GM12878 (cell line): ENCODE data around the gene CCDC80. TPM values are rescaled to one million over a fixed set of nuclear protein-coding genes. Genes with fewer than 3 reads are reported as not detected.

Experiments
- ATAC-seq: fragments of 200-7000 bp; cut with Tn5 transposase; 3 replicates; pipeline ENCODE4 v1.9.1; 2020; ENCODE audit warnings: mild to moderate bottlenecking, moderate library complexity
- BruUV-seq: library from RNA; stranded (reverse); fragments of 400-500 nt; replicated peaks from 2 replicates; lab custom pipeline; 2021; lab: Mats Ljungman, UMichigan
- CTCF ChIA-PET: fragments of 300-600 bp; sonication (Branson Sonifier 250); formaldehyde crosslinking; extraction: SDS; loops from one replicate; lab custom pipeline; 2021; ENCODE audit warnings: inconsistent platforms; lab: Yijun Ruan, JAX
- POLR2A ChIA-PET: fragments of 350-600 bp; formaldehyde crosslinking; extraction: SDS; loops from one replicate; lab custom pipeline; 2021; ENCODE audit warnings: inconsistent platforms; lab: Charles Lee
- RAD21 ChIA-PET: fragments of 300-600 bp; sonication (Branson Sonifier 250); formaldehyde crosslinking; loops from one replicate; lab custom pipeline; 2023; ENCODE audit warnings: antibody characterized with exemption; ENCODE audit not compliant: unreplicated experiment; lab: Charles Lee
- SMC1A ChIA-PET: fragments of 300-600 bp; sonication (Branson Sonifier 250); formaldehyde crosslinking; loops from one replicate; lab custom pipeline; 2023; ENCODE audit not compliant: unreplicated experiment, uncharacterized antibody; lab: Charles Lee
- DNase-seq: peaks from one replicate; pipeline ENCODE4 v3.0.0-alpha.2; 2011; ENCODE audit warnings: low read depth, low spot score
- FAIRE-seq: peaks from 3 replicates; lab custom pipeline; 2011; peaks lifted over from hg19 to GRCh38; lab: Jason Lieb, UNC
- H2AFZ ChIP-seq: 2 replicates; pipeline ENCODE4 v1.6.0; 2011; ENCODE audit warnings: low read depth, low read length, control low read depth; ENCODE audit not compliant: control insufficient read depth
- H3K27ac ChIP-seq: 2 replicates; pipeline ENCODE4 v1.5.1; 2011; ENCODE audit warnings: control low read depth; ENCODE audit not compliant: control insufficient read depth, insufficient read depth
- H3K27me3 ChIP-seq, 2 experiments: replicated peaks in 1 of 2; 2 replicates each; pipeline versions ENCODE4 v1.6.0 to v1.6.1; 2011; ENCODE audit warnings: low read length in 1 of 2; ENCODE audit not compliant: control insufficient read depth in 2 of 2, insufficient read depth in 2 of 2
- H3K36me3 ChIP-seq, 2 experiments: 2 replicates each; pipeline ENCODE4 v1.5.1; 2011; ENCODE audit warnings: low read length in 1 of 2; ENCODE audit not compliant: control insufficient read depth in 2 of 2, insufficient read depth in 2 of 2
- H3K4me1 ChIP-seq: 2 replicates; pipeline ENCODE4 v1.6.1; 2011; ENCODE audit warnings: mild to moderate bottlenecking, low read length, moderate library complexity, mixed read lengths; ENCODE audit not compliant: control insufficient read depth, insufficient read depth
- H3K4me2 ChIP-seq: 2 replicates; pipeline ENCODE4 v1.6.0; 2011; ENCODE audit warnings: control low read depth; ENCODE audit not compliant: control insufficient read depth, insufficient read depth
- H3K4me3 ChIP-seq: fragments of 200-600 bp; sonication (generic); 2 replicates; pipeline ENCODE4 v1.5.1; 2016
- H3K79me2 ChIP-seq: 2 replicates; pipeline ENCODE4 v1.6.0; 2011; ENCODE audit warnings: low read length; ENCODE audit not compliant: control insufficient read depth, insufficient read depth
- H3K9ac ChIP-seq: 2 replicates; pipeline ENCODE4 v1.8.0; 2011; ENCODE audit warnings: low read length, control low read depth, mixed read lengths; ENCODE audit not compliant: control insufficient read depth, insufficient read depth
- H3K9me3 ChIP-seq: replicated peaks from 3 replicates; pipeline ENCODE4 v1.5.1; 2011; ENCODE audit warnings: mild to moderate bottlenecking, low read length; ENCODE audit not compliant: control insufficient read depth, insufficient read depth
- H4K20me1 ChIP-seq: 2 replicates; pipeline ENCODE4 v1.6.0; 2011; ENCODE audit not compliant: control insufficient read depth, insufficient read depth
- EGR1 ChIP-seq, 2 experiments: IDR thresholded peaks; 1 replicate in 1 of 2; 2 replicates in 1 of 2; pipeline ENCODE4 v1.6.1; 2011 to 2012; ENCODE audit warnings: low read depth in 2 of 2, low read length in 2 of 2, borderline replicate concordance in 1 of 2, mild to moderate bottlenecking in 1 of 2, moderate library complexity in 1 of 2
- JUNB ChIP-seq: IDR thresholded peaks from 2 replicates; pipeline ENCODE4 v1.6.1; 2016; ENCODE audit warnings: antibody characterized with exemption, mild to moderate bottlenecking
- POLR2AphosphoS5 ChIP-seq: IDR thresholded peaks from 2 replicates; pipeline ENCODE4 v1.6.1; 2011; ENCODE audit warnings: mild to moderate bottlenecking, low read length, inconsistent platforms
- SMAD1 ChIP-seq: fragments of 450-650 bp; IDR thresholded peaks from 2 replicates; pipeline ENCODE4 v1.6.1; 2018; ENCODE audit warnings: mild to moderate bottlenecking, low read depth; ENCODE audit not compliant: partially characterized antibody
- ZNF217 ChIP-seq: fragments of 450-650 bp; IDR thresholded peaks from 2 replicates; pipeline ENCODE4 v1.6.1; 2017; ENCODE audit warnings: antibody characterized with exemption, mild to moderate bottlenecking
- ZSCAN29 ChIP-seq: fragments of 450-650 bp; IDR thresholded peaks from 2 replicates; pipeline ENCODE4 v1.6.1; 2017; ENCODE audit warnings: mild to moderate bottlenecking, moderate library complexity
- WGBS: methylation state at CpG from one replicate; pipeline ENCODE4 v1.1.6; 2016; ENCODE audit warnings: low lambda C conversion rate; ENCODE audit not compliant: insufficient replicate concordance, insufficient coverage; ENCODE audit errors: missing lambda C conversion rate; 5-methylcytosine and 5-hydroxymethylcytosine counted together
- in situ Hi-C: fragments of 300-500 bp; cut with MboI; formaldehyde crosslinking; loops from 9 replicates; pipeline ENCODE4 v1.14.3; 2018; ENCODE audit warnings: mixed read lengths
- intact Hi-C: fragments of 100-400 bp; cut with micrococcal nuclease; formaldehyde crosslinking; loops from one replicate; pipeline ENCODE4 v1.14.2; 2022; ENCODE audit not compliant: unreplicated experiment
- polyA plus RNA-seq, 11 experiments: library from polyadenylated mRNA; depleted of rRNA in 4 of 11; unstranded in 6 of 11; stranded (reverse) in 5 of 11; fragments of >200 nt; fragmentation: Nextera tagmentation in 4 of 11; fragmentation: Illumina TruSeq in 1 of 11; extraction: Ambion mirVana in 4 of 11; extraction: Trizol in 1 of 11; gene quantifications; 1 replicate in 1 of 11; 2 replicates in 10 of 11; pipeline versions ENCODE4 v1.2.1 to v1.2.3, GENCODE V29; 2011 to 2016; ENCODE audit warnings: inconsistent platforms in 2 of 11, missing spikeins in 2 of 11, low read depth in 1 of 11
- total RNA-seq, 4 experiments: library from RNA; depleted of rRNA in 3 of 4; stranded (reverse); fragments of >200 nt in 3 of 4; fragmentation: Illumina TruSeq in 1 of 4; extraction: Trizol in 1 of 4; gene quantifications; 2 replicates each; pipeline versions ENCODE4 v1.2.1 to v1.2.3, GENCODE V29; 2013 to 2021
- TF ChIP-seq, protein P1 (sequence below): fragments of 450-650 bp; IDR thresholded peaks from 2 replicates; pipeline ENCODE4 v1.6.1; 2017; ENCODE audit warnings: mild to moderate bottlenecking
- TF ChIP-seq, protein P2 (sequence below): fragments of 450-650 bp; IDR thresholded peaks from 2 replicates; pipeline ENCODE4 v1.6.1; 2017; ENCODE audit warnings: low read depth, mild to moderate bottlenecking, moderate library complexity
- TF ChIP-seq, protein P3 (sequence below): fragments of 150-350 bp; IDR thresholded peaks from 2 replicates; pipeline ENCODE4 v1.6.1; 2014; ENCODE audit warnings: mild to moderate bottlenecking, low read depth, low read length

The CCDC80 gene
- total and polyA plus RNA-seq, 10 of the 15 experiments (the other 5 are each of a cell fraction or from before 2014, with no cell fraction given), result 0.01 to 0.59 (median 0.21) TPM; not detected in 5

GRCh38 chr3:112572701-112573100 is 68.2 kb downstream of the CCDC80 start (continued):
- no peak for TF ChIP-seq POLR2AphosphoS5
- TF ChIP-seq, all 136 proteins: peak for 0

DNA sequence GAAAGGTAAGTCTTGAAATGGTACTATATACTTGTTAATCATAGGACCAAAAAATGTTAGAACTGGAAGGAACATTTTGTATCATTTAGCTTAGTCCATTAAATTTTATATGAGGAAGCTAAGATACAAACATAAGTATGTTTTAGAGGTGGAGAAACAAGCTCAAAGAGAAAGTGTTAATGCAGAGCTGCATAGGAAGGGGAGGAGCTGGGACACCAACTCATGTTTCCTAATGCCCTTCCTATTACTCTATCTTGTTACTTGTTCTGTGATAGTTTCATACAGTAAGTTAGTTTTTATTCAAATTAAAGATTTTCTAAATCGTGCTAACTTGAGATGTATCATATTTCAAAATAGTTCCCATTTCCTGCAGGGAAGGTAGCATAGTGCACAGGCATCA is 71.7 kb downstream of the CCDC80 start:
- TF ChIP-seq JUNB, result no peak
- TF ChIP-seq SMAD1, result no peak
- TF ChIP-seq, protein P1, sequence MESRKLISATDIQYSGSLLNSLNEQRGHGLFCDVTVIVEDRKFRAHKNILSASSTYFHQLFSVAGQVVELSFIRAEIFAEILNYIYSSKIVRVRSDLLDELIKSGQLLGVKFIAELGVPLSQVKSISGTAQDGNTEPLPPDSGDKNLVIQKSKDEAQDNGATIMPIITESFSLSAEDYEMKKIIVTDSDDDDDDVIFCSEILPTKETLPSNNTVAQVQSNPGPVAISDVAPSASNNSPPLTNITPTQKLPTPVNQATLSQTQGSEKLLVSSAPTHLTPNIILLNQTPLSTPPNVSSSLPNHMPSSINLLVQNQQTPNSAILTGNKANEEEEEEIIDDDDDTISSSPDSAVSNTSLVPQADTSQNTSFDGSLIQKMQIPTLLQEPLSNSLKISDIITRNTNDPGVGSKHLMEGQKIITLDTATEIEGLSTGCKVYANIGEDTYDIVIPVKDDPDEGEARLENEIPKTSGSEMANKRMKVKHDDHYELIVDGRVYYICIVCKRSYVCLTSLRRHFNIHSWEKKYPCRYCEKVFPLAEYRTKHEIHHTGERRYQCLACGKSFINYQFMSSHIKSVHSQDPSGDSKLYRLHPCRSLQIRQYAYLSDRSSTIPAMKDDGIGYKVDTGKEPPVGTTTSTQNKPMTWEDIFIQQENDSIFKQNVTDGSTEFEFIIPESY, result no peak
- TF ChIP-seq EGR1 (IDR thresholded peaks at IDR 0.05; ENCODE audit: borderline replicate concordance in 1 of 2, low read depth in 2 of 2, low read length in 2 of 2), result no peak
- no peak for TF ChIP-seq ZNF217
- TF ChIP-seq, protein P2, sequence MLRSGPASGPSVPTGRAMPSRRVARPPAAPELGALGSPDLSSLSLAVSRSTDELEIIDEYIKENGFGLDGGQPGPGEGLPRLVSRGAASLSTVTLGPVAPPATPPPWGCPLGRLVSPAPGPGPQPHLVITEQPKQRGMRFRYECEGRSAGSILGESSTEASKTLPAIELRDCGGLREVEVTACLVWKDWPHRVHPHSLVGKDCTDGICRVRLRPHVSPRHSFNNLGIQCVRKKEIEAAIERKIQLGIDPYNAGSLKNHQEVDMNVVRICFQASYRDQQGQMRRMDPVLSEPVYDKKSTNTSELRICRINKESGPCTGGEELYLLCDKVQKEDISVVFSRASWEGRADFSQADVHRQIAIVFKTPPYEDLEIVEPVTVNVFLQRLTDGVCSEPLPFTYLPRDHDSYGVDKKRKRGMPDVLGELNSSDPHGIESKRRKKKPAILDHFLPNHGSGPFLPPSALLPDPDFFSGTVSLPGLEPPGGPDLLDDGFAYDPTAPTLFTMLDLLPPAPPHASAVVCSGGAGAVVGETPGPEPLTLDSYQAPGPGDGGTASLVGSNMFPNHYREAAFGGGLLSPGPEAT, result no peak
- TF ChIP-seq, protein P3, sequence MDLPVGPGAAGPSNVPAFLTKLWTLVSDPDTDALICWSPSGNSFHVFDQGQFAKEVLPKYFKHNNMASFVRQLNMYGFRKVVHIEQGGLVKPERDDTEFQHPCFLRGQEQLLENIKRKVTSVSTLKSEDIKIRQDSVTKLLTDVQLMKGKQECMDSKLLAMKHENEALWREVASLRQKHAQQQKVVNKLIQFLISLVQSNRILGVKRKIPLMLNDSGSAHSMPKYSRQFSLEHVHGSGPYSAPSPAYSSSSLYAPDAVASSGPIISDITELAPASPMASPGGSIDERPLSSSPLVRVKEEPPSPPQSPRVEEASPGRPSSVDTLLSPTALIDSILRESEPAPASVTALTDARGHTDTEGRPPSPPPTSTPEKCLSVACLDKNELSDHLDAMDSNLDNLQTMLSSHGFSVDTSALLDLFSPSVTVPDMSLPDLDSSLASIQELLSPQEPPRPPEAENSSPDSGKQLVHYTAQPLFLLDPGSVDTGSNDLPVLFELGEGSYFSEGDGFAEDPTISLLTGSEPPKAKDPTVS, result no peak
- TF ChIP-seq ZSCAN29, result no peak
- TF ChIP-seq, all 136 proteins: peak for 0

More for the DNA sequence above, 71.7 kb downstream of the CCDC80 start:
- H3K4me3 ChIP-seq, result no peak overlapping the region
- in situ Hi-C loops, result no loop called here
- FAIRE-seq, result no peak
- 11% methylated on average over 1 of the region's 1 CpG for WGBS
- ATAC-seq, result 0 out of 3 replicates have a peak, but pooled peaks have one; percentile 38
- no peaks in the 10 kb centered on the region for H3K27me3 ChIP-seq
- intact Hi-C loops, result no loop called here
- H3K27ac ChIP-seq, result no peak overlapping the region
- ChIA-PET POLR2A (interaction anchor here (1.1 kb wide), 1 partner anchor 9 kb away, joined by 3 read pairs; no protein-coding TSS in a partner anchor), SMC1A (interaction anchor here (0.9 to 2.1 kb wide), 5 partner anchors 9 to 433 kb away, joined by 3 to 13 read pairs (median 3); no protein-coding TSS in a partner anchor), RAD21 (interaction anchor here (1.0 to 1.8 kb wide), 3 partner anchors 9 to 458 kb away, joined by 4 to 6 read pairs (median 4); no protein-coding TSS in a partner anchor), CTCF (interaction anchor here (0.9 to 2.2 kb wide), 9 partner anchors 8 to 458 kb away, joined by 3 to 12 read pairs (median 3); no protein-coding TSS in a partner anchor)
- BruUV-seq, result no TSS peak
- no peak overlapping the region for H3K4me2 ChIP-seq
- no peaks in the 10 kb centered on the region for H4K20me1 ChIP-seq
- H2AFZ ChIP-seq, result no peak overlapping the region
- no peak for DNase-seq
- H3K4me1 ChIP-seq, result no peaks in the 10 kb centered on the region
- no peaks in the 10 kb centered on the region for H3K9me3 ChIP-seq
- no peaks in the 10 kb centered on the region for H3K79me2 ChIP-seq
- H3K9ac ChIP-seq, result no peak overlapping the region
- H3K36me3 ChIP-seq, result peaks cover 0 to 8% of the 10 kb centered on the region in 2 experiments; a peak in 1 of 4 replicates
